Raji (cell line): ENCODE measurements around the gene MYT1.

ENCODE experiments used
- POLR2A ChIP-seq: IDR thresholded peaks from 2 replicates; pipeline ENCODE4 v1.6.1; 2011; ENCODE audit warnings: low read depth, low read length, control low read depth; ENCODE audit not compliant: insufficient read depth

The MYT1 gene

DNA sequence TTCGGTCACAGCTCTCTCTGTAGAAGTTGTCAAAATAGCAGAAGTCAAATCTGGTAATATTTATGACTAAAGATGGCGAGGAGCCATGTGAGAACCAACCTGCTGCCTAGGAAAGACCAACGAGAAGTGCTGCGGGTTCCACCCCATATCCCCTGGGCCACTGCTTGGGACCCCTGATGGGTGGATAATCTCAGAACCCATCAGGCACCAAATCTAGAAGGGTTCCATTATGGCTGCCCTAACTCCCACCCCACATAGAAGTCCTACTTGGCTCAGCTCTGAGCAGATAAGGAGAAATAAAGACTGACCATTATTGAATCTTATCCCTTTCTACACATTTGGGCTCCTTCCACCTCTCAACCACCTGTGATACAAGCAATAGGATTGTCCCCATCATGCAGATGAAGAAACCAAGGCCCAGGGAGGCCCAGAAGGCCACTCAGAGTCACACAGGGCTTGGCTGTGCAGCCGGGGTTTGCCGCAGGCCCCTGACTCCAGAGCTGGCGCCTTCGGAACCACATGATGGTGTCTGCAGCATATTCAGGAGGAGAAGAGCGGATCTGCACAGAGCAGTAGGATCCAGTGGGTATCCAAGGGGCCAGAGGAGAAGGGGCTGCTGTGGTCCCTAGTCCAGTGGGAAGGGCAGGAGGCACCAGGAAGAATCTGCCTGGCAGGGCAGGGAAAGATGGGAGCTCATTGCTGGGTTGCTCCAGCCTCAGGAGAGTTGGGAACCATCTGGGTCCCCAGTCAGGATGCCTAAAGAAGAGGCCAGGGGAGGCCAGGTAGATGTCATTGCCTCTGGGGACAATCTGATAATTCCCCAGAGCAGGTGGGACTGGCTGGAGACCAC lies 81.7 kb downstream of the MYT1 start:
- no peak for TF ChIP-seq POLR2A

GRCh38 chr20:64246616-64247306 lies 82.5 kb downstream of the MYT1 start:
- no peak for TF ChIP-seq POLR2A

GRCh38 chr20:64247307-64247618 lies 83.0 kb downstream of the MYT1 start:
- no peak for TF ChIP-seq POLR2A

- TF ChIP-seq POLR2A = no peak
These were observed 84.0 kb downstream of the MYT1 start for GRCh38 chr20:64247970-64248841.

DNA sequence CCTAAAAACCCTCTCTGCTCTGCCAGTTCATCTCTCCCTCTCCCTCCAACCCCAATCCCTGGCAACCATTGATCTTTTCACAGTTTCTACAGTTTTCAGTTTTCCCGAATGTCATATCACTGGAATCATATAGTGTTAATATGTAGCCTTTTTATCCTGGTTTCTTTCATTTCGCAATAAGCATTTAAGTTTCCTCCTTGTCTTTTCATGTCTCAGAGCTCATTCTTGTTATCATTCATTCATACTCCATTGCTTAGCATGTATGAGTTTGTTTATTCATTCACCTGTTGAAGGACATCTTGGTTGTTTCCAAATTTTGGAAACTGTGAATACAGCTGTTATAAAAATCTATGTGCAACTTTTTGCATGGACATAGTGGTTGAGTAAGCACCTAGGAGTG lies 85.8 kb downstream of the MYT1 start:
- no peak for TF ChIP-seq POLR2A

GRCh38 chr20:64253000-64253383 lies 88.7 kb downstream of the MYT1 start:
- no peak for TF ChIP-seq POLR2A

DNA sequence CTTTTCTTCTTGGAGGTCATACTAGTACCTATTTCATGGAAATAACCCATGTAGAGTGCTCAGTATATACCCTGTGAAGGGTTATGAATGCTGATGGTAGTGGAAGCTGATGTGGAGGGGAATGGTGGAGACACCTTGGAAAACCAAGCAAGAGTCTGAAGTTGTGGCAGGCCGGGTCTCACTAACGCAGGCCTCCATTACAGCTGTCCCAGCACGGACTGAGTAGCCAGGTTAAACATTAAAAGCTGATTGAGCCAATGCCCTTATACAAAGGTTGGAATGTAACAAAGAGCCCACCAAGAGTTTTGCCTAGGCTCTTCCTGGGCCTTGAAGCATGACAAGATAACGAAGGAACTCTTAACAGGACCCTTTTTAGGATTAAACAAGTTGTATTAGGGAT lies 89.2 kb downstream of the MYT1 start:
- no peak for TF ChIP-seq POLR2A

- no peak for TF ChIP-seq POLR2A
These were observed 89.9 kb downstream of the MYT1 start for GRCh38 chr20:64254156-64254555.

- no peak for TF ChIP-seq POLR2A
These were observed 90.5 kb downstream of the MYT1 start for GRCh38 chr20:64254571-64255360.

- TF ChIP-seq POLR2A = peak; percentile 75
These were observed 91.4 kb downstream of the MYT1 start, which contains the start of gene PCMTD2 for GRCh38 chr20:64255361-64256281. Gene PCMTD2 (plus strand): TSS chr20:64255748. CDS start chr20:64259966, 4,218 bp downstream.

- no peak for TF ChIP-seq POLR2A
These were observed 92.2 kb downstream of the MYT1 start for GRCh38 chr20:64256282-64256935.

DNA sequence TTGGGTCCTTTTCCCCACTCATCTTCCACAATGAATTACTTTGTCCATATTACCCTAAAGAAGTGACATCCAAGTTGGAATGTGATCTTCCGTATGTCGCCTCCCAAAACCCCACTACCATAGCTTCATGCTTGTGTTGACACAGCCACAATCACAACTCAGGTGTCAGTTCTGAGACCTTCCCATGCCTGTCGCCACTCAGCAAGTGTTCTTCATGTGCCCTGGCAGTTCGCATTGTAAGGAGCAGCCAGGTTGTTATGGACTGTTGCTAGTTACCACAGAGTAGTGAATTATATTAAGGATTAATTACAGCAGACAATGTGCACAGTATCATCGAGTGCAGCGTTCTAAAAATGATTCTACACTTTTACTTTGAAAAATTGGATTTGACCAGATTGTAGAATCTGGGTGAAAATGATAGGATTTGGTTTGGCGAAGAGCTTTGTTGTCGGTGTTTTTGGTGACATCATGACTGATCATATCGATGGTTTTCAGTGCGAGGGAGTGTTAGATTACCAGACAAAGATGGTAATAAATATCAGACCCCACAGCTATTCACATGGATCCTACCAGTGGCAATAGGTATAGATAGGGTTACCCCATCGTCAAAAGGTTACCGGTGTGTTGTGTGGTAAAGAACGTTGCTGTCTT lies 93.0 kb downstream of the MYT1 start:
- TF ChIP-seq POLR2A = no peak
